RWPE2 (cell line): Measurements from ENCODE around the gene MAN2B2.

Source experiments
- ATAC-seq: fragments of 200-7000 bp; cut with Tn5 transposase; 3 replicates; pipeline ENCODE4 v1.9.1; 2021; ENCODE audit warnings: low read depth
- DNase-seq: peaks from one replicate; pipeline ENCODE4 v3.0.0-alpha.2; 2020; ENCODE audit warnings: low spot score
- H3K27ac ChIP-seq: fragments of 450-650 bp; 2 replicates; pipeline ENCODE4 v1.5.1; 2017; ENCODE audit warnings: mild to moderate bottlenecking; ENCODE audit not compliant: poor library complexity, severe bottlenecking
- H3K27me3 ChIP-seq: fragments of 250-450 bp; sonication (Bioruptor Pico); 2 replicates; pipeline ENCODE4 v1.5.1; 2021; ENCODE audit warnings: mild to moderate bottlenecking, moderate library complexity; ENCODE audit not compliant: insufficient read depth, poor library complexity, severe bottlenecking
- H3K36me3 ChIP-seq: fragments of 250-450 bp; sonication (Bioruptor Pico); 2 replicates; pipeline ENCODE4 v1.5.1; 2020; ENCODE audit warnings: low read depth, mild to moderate bottlenecking, moderate library complexity
- H3K4me1 ChIP-seq: fragments of 250-450 bp; sonication (Bioruptor Pico); 2 replicates; pipeline ENCODE4 v1.5.1; 2021; ENCODE audit warnings: mild to moderate bottlenecking, moderate library complexity; ENCODE audit not compliant: insufficient read depth, poor library complexity, severe bottlenecking
- H3K4me3 ChIP-seq: fragments of 250-450 bp; sonication (Bioruptor Pico); 2 replicates; pipeline ENCODE4 v1.5.1; 2021; ENCODE audit warnings: mild to moderate bottlenecking, moderate library complexity; ENCODE audit not compliant: severe bottlenecking
- H3K9me3 ChIP-seq: fragments of 250-450 bp; sonication (Bioruptor Pico); 2 replicates; pipeline ENCODE4 v1.5.1; 2021; ENCODE audit warnings: mild to moderate bottlenecking, moderate library complexity; ENCODE audit not compliant: severe bottlenecking
- TF ChIP-seq, protein P1 (sequence below): fragments of 450-650 bp; IDR thresholded peaks from one replicate; pipeline ENCODE4 v1.5.1; 2017; ENCODE audit warnings: mild to moderate bottlenecking, moderate library complexity; ENCODE audit not compliant: poor library complexity, severe bottlenecking

The MAN2B2 gene

DNA sequence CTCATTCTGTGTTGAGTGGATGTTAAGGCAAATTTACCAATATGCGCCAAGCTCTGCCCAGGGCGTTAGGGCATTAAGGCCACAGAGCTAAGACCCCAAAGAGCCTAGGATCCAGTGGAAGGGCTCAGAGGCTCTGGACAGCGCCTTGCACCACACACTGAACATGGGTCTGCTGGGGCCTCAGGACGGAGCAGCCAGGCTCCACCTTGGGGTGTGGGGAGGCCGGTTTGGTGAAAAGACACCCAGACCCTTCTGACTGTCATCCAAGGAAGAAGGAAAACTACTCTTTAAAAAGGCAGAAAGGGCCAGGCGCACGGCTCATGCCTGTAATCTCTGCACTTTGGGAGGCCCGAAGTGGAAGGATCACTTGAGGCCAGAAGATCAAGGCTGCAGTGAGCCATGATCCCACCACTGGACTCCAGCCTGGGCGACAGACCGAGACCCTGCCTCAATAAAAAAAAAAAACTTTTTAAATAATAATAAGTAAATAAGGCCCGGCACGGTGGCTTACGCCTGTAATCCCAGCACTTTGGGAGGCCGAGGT, 64.2 kb downstream of the MAN2B2 start:
- Histone ChIP-seq H3K36me3 (peaks cover 21% of the 10 kb centered on the region), H3K27me3 (no peaks in the 10 kb centered on the region), H3K9me3 (no peaks in the 10 kb centered on the region), H3K27ac (no peak overlapping the region), H3K4me3 (no peak overlapping the region), H3K4me1 (peaks cover 7% of the 10 kb centered on the region)
- ATAC-seq, result no peak
- TF ChIP-seq, protein P1, sequence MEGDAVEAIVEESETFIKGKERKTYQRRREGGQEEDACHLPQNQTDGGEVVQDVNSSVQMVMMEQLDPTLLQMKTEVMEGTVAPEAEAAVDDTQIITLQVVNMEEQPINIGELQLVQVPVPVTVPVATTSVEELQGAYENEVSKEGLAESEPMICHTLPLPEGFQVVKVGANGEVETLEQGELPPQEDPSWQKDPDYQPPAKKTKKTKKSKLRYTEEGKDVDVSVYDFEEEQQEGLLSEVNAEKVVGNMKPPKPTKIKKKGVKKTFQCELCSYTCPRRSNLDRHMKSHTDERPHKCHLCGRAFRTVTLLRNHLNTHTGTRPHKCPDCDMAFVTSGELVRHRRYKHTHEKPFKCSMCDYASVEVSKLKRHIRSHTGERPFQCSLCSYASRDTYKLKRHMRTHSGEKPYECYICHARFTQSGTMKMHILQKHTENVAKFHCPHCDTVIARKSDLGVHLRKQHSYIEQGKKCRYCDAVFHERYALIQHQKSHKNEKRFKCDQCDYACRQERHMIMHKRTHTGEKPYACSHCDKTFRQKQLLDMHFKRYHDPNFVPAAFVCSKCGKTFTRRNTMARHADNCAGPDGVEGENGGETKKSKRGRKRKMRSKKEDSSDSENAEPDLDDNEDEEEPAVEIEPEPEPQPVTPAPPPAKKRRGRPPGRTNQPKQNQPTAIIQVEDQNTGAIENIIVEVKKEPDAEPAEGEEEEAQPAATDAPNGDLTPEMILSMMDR, result no peak
- no peak for DNase-seq

DNA sequence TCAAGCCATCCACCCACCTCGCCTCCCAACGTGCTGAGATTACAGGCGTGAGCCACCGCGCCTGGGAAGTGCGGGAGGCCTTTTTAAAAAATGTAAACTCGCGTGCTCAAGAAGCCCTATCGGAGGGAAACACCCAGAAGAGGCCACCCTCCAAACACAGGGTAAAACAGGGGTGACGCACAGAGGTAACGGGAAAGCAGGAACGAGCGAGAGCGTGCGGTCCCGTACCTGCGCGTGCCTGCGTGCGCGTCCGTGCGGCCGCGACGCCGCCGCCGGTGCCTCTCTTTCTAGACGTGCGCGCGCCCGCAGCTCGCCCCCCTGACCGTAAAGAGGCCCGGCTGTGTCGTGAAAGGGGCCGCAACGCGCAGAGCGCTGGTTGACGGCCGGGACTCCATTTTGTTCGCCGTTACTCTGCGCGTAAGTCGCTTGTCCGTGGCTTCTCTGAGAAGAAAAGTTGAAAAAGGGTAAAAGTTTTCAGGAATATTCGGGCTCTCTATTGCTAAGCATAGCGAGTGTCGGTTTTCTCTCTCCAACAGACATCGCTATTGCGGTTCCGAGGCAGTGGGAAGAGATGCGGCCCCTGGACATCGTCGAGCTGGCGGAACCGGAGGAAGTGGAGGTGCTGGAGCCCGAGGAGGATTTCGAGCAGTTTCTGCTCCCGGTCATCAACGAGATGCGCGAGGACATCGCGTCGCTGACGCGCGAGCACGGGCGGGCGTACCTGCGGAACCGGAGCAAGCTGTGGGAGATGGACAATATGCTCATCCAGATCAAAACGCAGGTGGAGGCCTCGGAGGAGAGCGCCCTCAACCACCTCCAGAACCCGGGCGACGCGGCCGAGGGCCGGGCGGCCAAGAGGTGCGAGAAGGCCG, 65.5 kb downstream of the MAN2B2 start, which contains the start of gene MRFAP1:
MRFAP1 (plus strand) TSS at position 394 of the 872 bp plus-strand sequence; CDS start at position 572, 178 bp downstream.
- Histone ChIP-seq H3K27me3 (no peaks in the 10 kb centered on the region), H3K27ac (peak within 1 kb of the TSS; percentile 74), H3K36me3 (peaks cover 21% of the 10 kb centered on the region), H3K4me3 (peak within 1 kb of the TSS; percentile 65), H3K9me3 (no peaks in the 10 kb centered on the region), H3K4me1 (peaks cover 7% of the 10 kb centered on the region)
- DNase-seq (peak; percentile 92), ATAC-seq (peak; percentile 83)
- TF ChIP-seq, protein P1, result no peak

DNA sequence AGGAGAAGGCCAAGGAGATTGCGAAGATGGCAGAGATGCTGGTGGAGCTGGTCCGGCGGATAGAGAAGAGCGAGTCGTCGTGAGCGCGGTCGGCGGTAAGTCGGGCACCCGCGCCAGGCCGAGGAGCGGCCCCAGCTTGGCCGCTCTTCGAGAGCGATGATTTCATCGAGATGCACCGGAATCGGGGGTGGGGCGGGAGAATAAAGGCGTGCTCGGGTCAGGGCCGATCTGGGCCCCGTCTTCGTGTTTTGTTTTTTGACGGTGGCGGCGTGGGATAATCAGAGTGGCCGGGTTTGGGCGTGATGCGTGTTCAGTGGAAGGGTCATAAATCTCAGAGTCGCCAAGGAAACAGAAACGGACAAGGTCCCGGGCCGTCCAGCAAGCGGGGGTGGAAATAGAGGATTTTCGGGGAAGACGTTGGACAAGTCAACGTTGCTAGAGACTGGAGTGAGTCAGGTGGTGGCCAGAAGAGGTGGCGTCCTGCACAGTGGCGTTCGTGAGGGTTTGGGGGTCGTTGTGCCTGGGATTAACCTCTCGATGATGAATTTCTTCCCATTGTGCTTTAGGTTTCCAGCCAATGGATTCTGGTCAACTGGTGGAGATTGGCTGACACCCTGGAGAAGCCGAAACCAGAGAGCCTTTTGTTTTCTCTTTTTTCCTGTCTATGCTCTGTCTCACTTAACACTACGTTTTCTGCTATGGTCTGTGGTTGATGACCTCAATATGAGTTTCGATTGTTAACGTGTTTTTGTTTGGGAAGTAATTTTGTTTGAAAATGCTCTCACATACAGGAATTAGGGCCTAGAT, 66.4 kb downstream of the MAN2B2 start:
- peaks cover 21% of the 10 kb centered on the region for H3K36me3 ChIP-seq
- H3K27ac ChIP-seq, result peak overlapping the region; percentile 74
- peak overlapping the region; percentile 65 for H3K4me3 ChIP-seq
- H3K27me3 ChIP-seq, result no peaks in the 10 kb centered on the region
- DNase-seq (no peak), ATAC-seq (peak; percentile 63)
- peaks cover 7% of the 10 kb centered on the region for H3K4me1 ChIP-seq
- TF ChIP-seq, protein P1, result no peak
- no peaks in the 10 kb centered on the region for H3K9me3 ChIP-seq

DNA sequence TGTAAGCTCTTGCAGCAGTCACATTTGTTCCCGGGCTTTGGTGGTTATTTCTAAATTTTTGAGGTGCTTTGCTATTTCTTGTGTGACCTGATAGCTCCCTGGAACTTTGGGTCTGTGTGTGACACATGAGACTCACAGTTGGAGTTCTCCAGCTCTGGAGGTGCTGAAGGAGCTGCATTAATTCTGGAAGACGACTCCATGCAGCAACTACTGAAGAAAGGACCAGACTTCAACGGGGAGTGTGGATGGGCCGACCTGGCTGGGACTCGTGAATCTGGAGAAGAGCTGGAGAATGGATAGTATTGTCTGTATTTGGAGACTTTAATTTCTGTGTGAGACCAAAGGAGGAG, 67.0 kb downstream of the MAN2B2 start:
- ATAC-seq (no peak), DNase-seq (no peak)
- Histone ChIP-seq H3K36me3 (peaks cover 21% of the 10 kb centered on the region), H3K27ac (no peak overlapping the region), H3K4me3 (peak overlapping the region; percentile 65), H3K4me1 (peaks cover 7% of the 10 kb centered on the region), H3K27me3 (no peaks in the 10 kb centered on the region), H3K9me3 (no peaks in the 10 kb centered on the region)
- TF ChIP-seq, protein P1, result no peak
